GM18526 (cell line): ENCODE results near the gene PRLHR.

Experiments
- POLR2A ChIP-seq: IDR thresholded peaks from 3 replicates; pipeline ENCODE4 v1.6.1; 2011; ENCODE audit not compliant: insufficient read length; ENCODE audit errors: extremely low read depth

The PRLHR gene

GRCh38 chr10:118545381-118545780 lies 50.1 kb downstream of the PRLHR start:
- TF ChIP-seq POLR2A: no peak

GRCh38 chr10:118544401-118544948 lies 51.0 kb downstream of the PRLHR start:
- no peak for TF ChIP-seq POLR2A

DNA sequence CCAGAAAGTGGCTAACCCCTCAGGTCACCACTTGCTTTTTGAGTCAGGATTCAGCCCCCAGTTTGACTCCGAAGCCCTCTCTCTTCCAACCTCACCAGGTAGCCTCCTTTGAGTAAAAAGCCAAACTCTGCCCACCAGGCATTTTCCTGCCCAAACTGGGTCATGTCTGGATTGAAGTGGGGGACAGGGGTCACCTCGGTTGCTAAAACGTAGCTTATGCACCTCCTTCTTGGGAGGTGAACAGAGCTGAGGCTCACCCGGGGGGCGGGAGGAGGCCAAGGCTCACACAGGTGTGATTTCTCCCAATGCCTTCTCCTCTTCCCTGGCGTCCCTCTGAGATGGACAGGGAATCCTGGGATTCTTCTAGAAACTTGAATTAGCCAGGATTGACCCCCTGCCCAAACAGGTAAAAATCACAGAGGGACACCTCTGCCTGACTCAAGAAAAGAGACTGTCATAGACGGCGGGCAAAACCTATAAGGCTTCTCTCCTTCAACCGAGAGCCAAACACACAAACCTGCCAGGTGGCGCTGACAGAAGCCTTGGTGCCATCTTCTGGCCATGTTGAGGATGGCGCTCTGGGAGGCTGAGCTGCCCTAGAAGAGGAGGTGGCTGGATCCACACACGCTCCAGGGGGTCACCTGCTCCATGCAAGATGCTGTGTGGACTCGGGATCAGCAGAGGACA lies 51.6 kb downstream of the PRLHR start:
- no peak for TF ChIP-seq POLR2A

- TF ChIP-seq POLR2A: no peak
These were observed 52.7 kb downstream of the PRLHR start for GRCh38 chr10:118542745-118543144.

DNA sequence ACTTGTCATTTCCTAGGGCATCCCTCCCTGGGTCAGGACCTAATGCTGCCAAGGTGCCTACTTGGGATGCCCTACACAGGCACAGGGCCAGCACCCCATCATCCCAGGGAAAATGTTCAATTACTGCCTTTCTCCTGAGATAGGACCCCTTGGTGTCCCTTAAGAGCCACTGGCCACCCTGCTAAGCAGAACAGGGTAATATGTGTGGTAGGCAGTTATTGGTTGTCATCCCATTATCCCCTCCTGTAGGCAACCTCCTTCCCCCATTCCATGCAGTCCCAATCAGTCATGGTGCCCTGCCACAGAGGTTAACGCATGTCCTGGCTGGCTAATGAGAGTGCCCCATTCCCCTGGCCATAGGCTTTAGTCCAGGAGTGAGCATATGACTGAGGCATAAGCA lies 53.2 kb downstream of the PRLHR start:
- no peak for TF ChIP-seq POLR2A

DNA sequence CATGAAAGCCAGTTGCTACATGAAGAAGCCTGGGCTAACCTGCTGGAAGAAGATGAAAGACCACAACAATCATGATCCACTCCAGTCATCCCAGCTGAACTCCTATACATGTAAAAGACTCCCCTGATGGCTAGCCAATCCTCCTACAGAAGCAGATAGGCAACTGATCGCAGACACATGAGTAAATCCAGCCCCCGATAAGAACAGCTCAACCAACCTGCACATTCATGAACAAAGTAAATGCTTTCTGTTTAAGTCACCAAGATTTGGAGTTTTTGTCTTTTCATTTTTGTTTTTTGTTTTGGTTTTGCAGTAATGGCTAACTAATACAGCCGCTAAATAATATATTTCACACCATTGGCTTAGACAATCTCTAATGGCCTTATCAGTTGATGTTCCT lies 53.7 kb downstream of the PRLHR start:
- no peak for TF ChIP-seq POLR2A
